H9 (cell line): ENCODE measurements around the gene ATP8A2. TPM values are rescaled to one million over a fixed set of nuclear protein-coding genes. Genes with fewer than 3 reads are reported as not detected.

ENCODE experiments used
- DNase-seq: peaks from one replicate; pipeline ENCODE4 v3.0.0-alpha.2; 2017
- H2AFZ ChIP-seq: one replicate; pipeline ENCODE4 v1.6.1; 2013; ENCODE audit warnings: mild to moderate bottlenecking, low read length, control low read depth, moderate library complexity
- H2AK5ac ChIP-seq: 2 replicates; pipeline ENCODE4 v1.6.1; 2013; ENCODE audit warnings: low read length, control low read depth, mixed read lengths; ENCODE audit not compliant: insufficient read length
- H2BK120ac ChIP-seq: one replicate; pipeline ENCODE4 v1.6.1; 2013; ENCODE audit warnings: low read depth, mild to moderate bottlenecking, low read length, control low read depth, inconsistent platforms; ENCODE audit not compliant: poor library complexity, severe bottlenecking
- H2BK12ac ChIP-seq: 2 replicates; pipeline ENCODE4 v1.6.1; 2013; ENCODE audit warnings: low read length, control low read depth, mixed read lengths, low read depth; ENCODE audit not compliant: insufficient read length
- H2BK15ac ChIP-seq: 2 replicates; pipeline ENCODE4 v1.6.1; 2013; ENCODE audit warnings: low read depth, low read length, control low read depth
- H2BK20ac ChIP-seq: one replicate; pipeline ENCODE4 v1.6.1; 2013; ENCODE audit warnings: low read depth, mild to moderate bottlenecking, low read length, control low read depth, inconsistent platforms; ENCODE audit not compliant: poor library complexity, severe bottlenecking
- H2BK5ac ChIP-seq: 2 replicates; pipeline ENCODE4 v1.6.1; 2013; ENCODE audit warnings: low read length, control low read depth, mixed read lengths; ENCODE audit not compliant: insufficient read length
- H3K14ac ChIP-seq: 2 replicates; pipeline ENCODE4 v1.6.1; 2013; ENCODE audit warnings: low read length, control low read depth; ENCODE audit not compliant: insufficient read depth
- H3K18ac ChIP-seq: 2 replicates; pipeline ENCODE4 v1.6.1; 2013; ENCODE audit warnings: low read depth, mild to moderate bottlenecking, mixed read lengths, low read length, control low read depth; ENCODE audit not compliant: insufficient read length
- H3K23ac ChIP-seq: 2 replicates; pipeline ENCODE4 v1.6.1; 2013; ENCODE audit warnings: low read length, control low read depth, mixed read lengths, low read depth; ENCODE audit not compliant: insufficient read length
- H3K23me2 ChIP-seq: 2 replicates; pipeline ENCODE4 v1.6.1; 2013; ENCODE audit warnings: low read depth, mild to moderate bottlenecking, mixed read lengths, low read length, control low read depth; ENCODE audit not compliant: insufficient read length, poor library complexity, severe bottlenecking
- H3K27ac ChIP-seq: 2 replicates; pipeline ENCODE4 v1.5.1; 2013; ENCODE audit warnings: low read length, control low read depth, mixed read lengths, low read depth; ENCODE audit not compliant: insufficient read length
- H3K27me3 ChIP-seq: 2 replicates; pipeline ENCODE4 v1.6.1; 2013; ENCODE audit warnings: low read length, control low read depth, inconsistent platforms; ENCODE audit not compliant: insufficient read depth
- H3K4ac ChIP-seq: 2 replicates; pipeline ENCODE4 v1.6.1; 2013; ENCODE audit warnings: low read depth, mild to moderate bottlenecking, control low read depth, inconsistent platforms, low read length, moderate library complexity
- H3K4me1 ChIP-seq: 2 replicates; pipeline ENCODE4 v1.6.1; 2013; ENCODE audit warnings: low read length, control low read depth, inconsistent platforms; ENCODE audit not compliant: insufficient read depth
- H3K4me2 ChIP-seq: 2 replicates; pipeline ENCODE4 v1.6.1; 2013; ENCODE audit warnings: low read length, control low read depth, mixed read lengths; ENCODE audit not compliant: insufficient read length, insufficient read depth
- H3K56ac ChIP-seq: 2 replicates; pipeline ENCODE4 v1.6.1; 2013; ENCODE audit warnings: low read depth, mild to moderate bottlenecking, mixed read lengths, low read length, control low read depth; ENCODE audit not compliant: insufficient read length
- H3K79me1 ChIP-seq: 2 replicates; pipeline ENCODE4 v1.6.1; 2013; ENCODE audit warnings: low read depth, mild to moderate bottlenecking, moderate library complexity, low read length, control low read depth, inconsistent platforms; ENCODE audit not compliant: insufficient read depth, poor library complexity, severe bottlenecking
- H3K79me2 ChIP-seq: 2 replicates; pipeline ENCODE4 v1.6.1; 2013; ENCODE audit warnings: low read length, control low read depth, inconsistent platforms; ENCODE audit not compliant: insufficient read depth
- H3K9ac ChIP-seq: 2 replicates; pipeline ENCODE4 v1.6.1; 2013; ENCODE audit warnings: low read length, control low read depth, mixed read lengths; ENCODE audit not compliant: insufficient read length; ENCODE audit errors: extremely low read depth
- H3K9me3 ChIP-seq: one replicate; pipeline ENCODE4 v1.6.1; 2013; ENCODE audit warnings: low read depth, low read length, inconsistent platforms; ENCODE audit not compliant: control insufficient read depth
- H3T11ph ChIP-seq: one replicate; pipeline ENCODE4 v1.6.1; 2013; ENCODE audit warnings: mild to moderate bottlenecking, low read length, control low read depth, inconsistent platforms
- H4K20me1 ChIP-seq: one replicate; pipeline ENCODE4 v1.6.1; 2013; ENCODE audit not compliant: control insufficient read depth, insufficient read length, insufficient read depth
- H4K5ac ChIP-seq: 2 replicates; pipeline ENCODE4 v1.6.1; 2013; ENCODE audit warnings: low read depth, mild to moderate bottlenecking, mixed read lengths, low read length, control low read depth; ENCODE audit not compliant: insufficient read length
- H4K8ac ChIP-seq: replicated peaks from 2 replicates; pipeline ENCODE4 v1.6.1; 2013; ENCODE audit warnings: low read length, control low read depth, mixed read lengths, low read depth; ENCODE audit not compliant: insufficient read length
- H4K91ac ChIP-seq: 2 replicates; pipeline ENCODE4 v1.6.1; 2013; ENCODE audit warnings: low read depth, mild to moderate bottlenecking, moderate library complexity, mixed read lengths, low read length, control low read depth; ENCODE audit not compliant: insufficient read length
- H3K27ac Mint-ChIP-seq, 3 experiments: 2 replicates in 2 of 3; 3 replicates in 1 of 3; pipeline ENCODE4 v1.8.0; 2020 to 2021; ENCODE audit warnings: mixed read lengths in 3 of 3, mild to moderate bottlenecking in 1 of 3, moderate library complexity in 1 of 3
- H3K27me3 Mint-ChIP-seq: 2 replicates; pipeline ENCODE4 v1.8.0; 2021; ENCODE audit warnings: low read depth, mild to moderate bottlenecking, moderate library complexity, mixed read lengths
- H3K36me3 Mint-ChIP-seq, 3 experiments: 2 replicates in 2 of 3; 3 replicates in 1 of 3; pipeline ENCODE4 v1.8.0; 2020 to 2021; ENCODE audit warnings: low read depth in 3 of 3, mixed read lengths in 3 of 3; ENCODE audit not compliant: insufficient read depth in 1 of 3
- H3K4me1 Mint-ChIP-seq, 2 experiments: 2 replicates each; pipeline ENCODE4 v1.8.0; 2020; ENCODE audit warnings: mixed read lengths in 2 of 2
- H3K4me3 Mint-ChIP-seq, 2 experiments: 2 replicates in 1 of 2; 3 replicates in 1 of 2; pipeline ENCODE4 v1.8.0; 2020 to 2021; ENCODE audit warnings: mild to moderate bottlenecking in 2 of 2, mixed read lengths in 2 of 2, moderate library complexity in 1 of 2
- H3K9me3 Mint-ChIP-seq, 2 experiments: 2 replicates in 1 of 2; 3 replicates in 1 of 2; pipeline ENCODE4 v1.8.0; 2020; ENCODE audit warnings: mild to moderate bottlenecking in 2 of 2, mixed read lengths in 2 of 2, moderate library complexity in 1 of 2
- CTCF ChIP-seq: fragments of 200-600 bp; sonication (generic); conservative IDR thresholded peaks from 3 replicates; pipeline ENCODE4 v1.8.0; 2021; ENCODE audit warnings: antibody characterized with exemption, mild to moderate bottlenecking
- WGBS: extraction: QIAGEN DNeasy Blood & Tissue Kit; methylation state at CpG from one replicate; pipeline ENCODE4 v1.1.7; 2013; ENCODE audit warnings: missing lambda C conversion rate, low lambda C conversion rate, mixed read lengths; ENCODE audit not compliant: insufficient read length; ENCODE audit errors: extremely low coverage; 5-methylcytosine and 5-hydroxymethylcytosine counted together
- total RNA-seq: library from RNA; stranded (reverse); gene quantifications from 2 replicates; pipeline ENCODE4 v1.2.1, GENCODE V29; 2021

Gene ATP8A2
- total RNA-seq, 1 experiment from 2014 or later, result 18.2 TPM

DNA sequence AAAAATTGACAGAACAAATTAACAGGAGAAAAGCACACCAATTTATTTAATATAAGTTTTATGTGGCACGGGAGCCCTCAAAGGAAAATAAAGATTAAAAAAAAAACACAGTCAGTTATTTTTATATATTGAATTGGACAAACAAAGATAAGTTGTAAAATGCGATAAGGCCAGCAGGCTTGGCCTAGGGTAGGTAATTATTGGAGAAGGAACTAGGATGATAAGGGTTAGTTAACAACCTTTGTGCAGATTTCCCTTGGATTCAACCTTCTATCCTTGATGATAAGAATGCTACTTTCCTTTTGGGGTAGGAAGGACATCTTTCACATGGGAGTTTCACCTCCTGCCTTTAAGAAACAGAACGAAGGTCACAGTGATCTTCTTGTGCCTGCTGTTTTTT lies 427.2 kb downstream of the ATP8A2 start:
- Histone ChIP-seq H4K20me1 (no peaks in the 10 kb centered on the region), H3K79me2 (no peaks in the 10 kb centered on the region), H4K91ac (no peak overlapping the region), H4K5ac (no peak overlapping the region), H3K4me1 (no peaks in the 10 kb centered on the region), H2AFZ (no peak overlapping the region), H2BK20ac (no peak overlapping the region), H3K4me2 (no peak overlapping the region), H3K18ac (no peak overlapping the region), H3K14ac (no peak overlapping the region), H4K8ac (no peak overlapping the region), H2BK120ac (no peak overlapping the region), H3K56ac (no peak overlapping the region), H3K27ac (no peak overlapping the region), H3K9ac (no peak overlapping the region), H3K9me3 (no peaks in the 10 kb centered on the region), H2AK5ac (no peak overlapping the region), H3K4ac (no peak overlapping the region), H3K23ac (no peak overlapping the region), H3K79me1 (no peaks in the 10 kb centered on the region), H2BK5ac (no peak overlapping the region), H3K23me2 (no peaks in the 10 kb centered on the region), H3T11ph (no peak overlapping the region), H3K27me3 (no peaks in the 10 kb centered on the region), H2BK15ac (no peak overlapping the region), H2BK12ac (no peak overlapping the region)
- WGBS, result no CpG with 5 or more reads among the region's 3 CpGs
- Mint-ChIP-seq H3K4me1 (peaks cover 6 to 7% of the 10 kb centered on the region in 2 experiments; a peak in 3 of 4 replicates), H3K9me3 (no peaks in the 10 kb centered on the region), H3K36me3 (no peaks in the 10 kb centered on the region), H3K27ac (no peak overlapping the region; a peak in 1 of 7 replicates), H3K4me3 (no peak overlapping the region), H3K27me3 (no peaks in the 10 kb centered on the region)
- no peak for DNase-seq
- no peak for TF ChIP-seq CTCF
